GM23338 (cell line): Measurements from ENCODE around the gene C2orf92. TPM values are rescaled to one million over a fixed set of nuclear protein-coding genes. Genes with fewer than 3 reads are reported as not detected.
A peak's percentile ranks its signal among the peaks of the same experiment; 100 is the strongest.

Source experiments
- ATAC-seq: fragments of 200-7000 bp; cut with Tn5 transposase; 3 replicates; pipeline ENCODE4 v1.9.1; 2020
- DNase-seq: peaks from one replicate; pipeline ENCODE4 v3.0.0-alpha.2; 2015; ENCODE audit warnings: low spot score
- H2AFZ ChIP-seq: fragments of 200-600 bp; sonication (generic); 2 replicates; pipeline ENCODE4 v1.8.0; 2016; ENCODE audit warnings: antibody characterized with exemption, mild to moderate bottlenecking, moderate library complexity
- H3F3A ChIP-seq: fragments of 200-600 bp; sonication (generic); replicated peaks from 2 replicates; pipeline ENCODE4 v1.8.0; 2017; ENCODE audit warnings: antibody characterized with exemption, mixed run types, low read depth
- H3K27ac ChIP-seq: fragments of 200-600 bp; sonication (generic); 2 replicates; pipeline ENCODE4 v1.6.1; 2016; ENCODE audit warnings: low read depth
- H3K27me3 ChIP-seq: fragments of 200-600 bp; sonication (generic); 2 replicates; pipeline ENCODE4 v1.8.0; 2016; ENCODE audit warnings: mild to moderate bottlenecking, mixed run types, moderate library complexity; ENCODE audit not compliant: insufficient read depth
- H3K36me3 ChIP-seq: fragments of 200-600 bp; sonication (generic); 2 replicates; pipeline ENCODE4 v1.8.0; 2016; ENCODE audit warnings: mild to moderate bottlenecking; ENCODE audit not compliant: insufficient read depth
- H3K4me1 ChIP-seq: fragments of 200-600 bp; sonication (generic); 2 replicates; pipeline ENCODE4 v1.8.0; 2016; ENCODE audit warnings: mild to moderate bottlenecking, moderate library complexity; ENCODE audit not compliant: insufficient read depth
- H3K4me2 ChIP-seq: fragments of 200-600 bp; sonication (generic); 2 replicates; pipeline ENCODE4 v1.7.1; 2017; ENCODE audit warnings: mixed run types
- H3K4me3 ChIP-seq: fragments of 200-600 bp; sonication (generic); 2 replicates; pipeline ENCODE4 v1.6.1; 2016; ENCODE audit warnings: mixed run types
- H3K79me2 ChIP-seq: fragments of 200-600 bp; sonication (generic); replicated peaks from 2 replicates; pipeline ENCODE4 v1.8.0; 2017; ENCODE audit warnings: mild to moderate bottlenecking; ENCODE audit not compliant: insufficient read depth
- H3K9me2 ChIP-seq: fragments of 200-600 bp; sonication (generic); 2 replicates; pipeline ENCODE4 v1.8.0; 2017; ENCODE audit not compliant: insufficient read depth
- H4K20me1 ChIP-seq: fragments of 200-600 bp; sonication (generic); replicated peaks from 2 replicates; pipeline ENCODE4 v1.8.0; 2017; ENCODE audit warnings: mild to moderate bottlenecking; ENCODE audit not compliant: insufficient read depth
- H3K27ac Mint-ChIP-seq: 2 replicates; pipeline ENCODE4 v1.8.0; 2020; ENCODE audit warnings: inconsistent platforms, mild to moderate bottlenecking, moderate library complexity, mixed read lengths
- H3K27me3 Mint-ChIP-seq: 3 replicates; pipeline ENCODE4 v1.8.0; 2022; ENCODE audit warnings: low read depth, mild to moderate bottlenecking, moderate library complexity, mixed read lengths, inconsistent platforms; ENCODE audit not compliant: insufficient read depth, poor library complexity
- H3K36me3 Mint-ChIP-seq: 3 replicates; pipeline ENCODE4 v1.8.0; 2021; ENCODE audit warnings: low read depth, mild to moderate bottlenecking, inconsistent platforms, moderate library complexity, mixed read lengths
- H3K4me1 Mint-ChIP-seq: 3 replicates; pipeline ENCODE4 v1.8.0; 2020; ENCODE audit warnings: mild to moderate bottlenecking, inconsistent platforms, mixed read lengths
- H3K4me3 Mint-ChIP-seq: 3 replicates; pipeline ENCODE4 v1.8.0; 2021; ENCODE audit warnings: moderate library complexity, mild to moderate bottlenecking, inconsistent platforms, mixed read lengths
- H3K9me3 Mint-ChIP-seq: 3 replicates; pipeline ENCODE4 v1.8.0; 2020; ENCODE audit warnings: moderate library complexity, mild to moderate bottlenecking, inconsistent platforms, mixed read lengths
- CREB1 ChIP-seq: fragments of 250-450 bp; sonication (Bioruptor Pico); IDR thresholded peaks from 2 replicates; pipeline ENCODE4 v1.5.0; 2020; ENCODE audit warnings: low read depth, mild to moderate bottlenecking, moderate library complexity
- NANOG ChIP-seq: IDR thresholded peaks from 2 replicates; pipeline ENCODE4 v1.6.1; 2016; ENCODE audit warnings: antibody characterized with exemption, borderline replicate concordance
- POLR2AphosphoS5 ChIP-seq: IDR thresholded peaks from 2 replicates; pipeline ENCODE4 v1.6.1; 2016; ENCODE audit warnings: antibody characterized with exemption, low read depth
- polyA plus RNA-seq: library from polyadenylated mRNA; unstranded; fragments of >200 nt; fragmentation: Nextera tagmentation; extraction: Ambion mirVana; gene quantifications from 2 replicates; pipeline ENCODE4 v1.2.1, GENCODE V29; 2016
- small RNA-seq: library from RNA; depleted of rRNA; stranded (forward); fragments of <200 nt; gene quantifications from one replicate; pipeline ENCODE3, GENCODE V24; 2014; ENCODE audit warnings: low replicate concordance
- total RNA-seq: library from RNA; depleted of rRNA; stranded (reverse); fragments of >200 nt; shearing (Covaris generic); gene quantifications from 2 replicates; pipeline ENCODE4 v1.2.3, GENCODE V29; 2014; rRNA removed
- TF ChIP-seq, protein P1 (sequence below): IDR thresholded peaks from one replicate; pipeline ENCODE4 v1.6.1; 2018; ENCODE audit warnings: antibody characterized with exemption; ENCODE audit not compliant: unreplicated experiment

Gene C2orf92
- total and polyA plus RNA-seq, 2 experiments from 2014 or later: 1.7 to 2.6 TPM

DNA sequence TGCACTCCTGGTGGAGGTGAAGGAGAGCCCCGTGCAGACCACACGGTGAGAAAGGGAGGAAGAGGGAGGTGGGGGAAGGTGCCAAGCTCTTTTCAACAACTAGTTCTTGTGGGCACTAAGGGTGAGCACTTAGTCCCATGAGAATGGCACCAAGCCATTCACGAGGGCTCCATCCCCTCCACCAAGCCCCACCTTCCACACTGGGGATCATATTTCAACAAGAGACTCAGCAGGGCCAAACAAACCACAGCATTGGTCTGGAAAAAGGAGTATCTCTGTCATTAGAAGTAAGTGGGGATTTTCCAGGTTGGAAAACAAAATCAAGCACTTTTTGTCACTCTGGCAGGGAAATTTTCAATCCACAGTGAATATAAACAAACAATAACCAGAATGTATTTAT lies 82.2 kb downstream of the C2orf92 start:
- Mint-ChIP-seq H3K4me1 (peaks cover 28% of the 10 kb centered on the region), H3K27me3 (peaks cover 12% of the 10 kb centered on the region), H3K4me3 (no peak overlapping the region), H3K9me3 (no peaks in the 10 kb centered on the region), H3K36me3 (peaks cover 6% of the 10 kb centered on the region; the same call in 2 of the 3 replicates), H3K27ac (no peak overlapping the region)
- TF ChIP-seq NANOG (no peak), POLR2AphosphoS5 (no peak), CREB1 (CRISPR knock-in tag) (no peak)
- TF ChIP-seq, protein P1, sequence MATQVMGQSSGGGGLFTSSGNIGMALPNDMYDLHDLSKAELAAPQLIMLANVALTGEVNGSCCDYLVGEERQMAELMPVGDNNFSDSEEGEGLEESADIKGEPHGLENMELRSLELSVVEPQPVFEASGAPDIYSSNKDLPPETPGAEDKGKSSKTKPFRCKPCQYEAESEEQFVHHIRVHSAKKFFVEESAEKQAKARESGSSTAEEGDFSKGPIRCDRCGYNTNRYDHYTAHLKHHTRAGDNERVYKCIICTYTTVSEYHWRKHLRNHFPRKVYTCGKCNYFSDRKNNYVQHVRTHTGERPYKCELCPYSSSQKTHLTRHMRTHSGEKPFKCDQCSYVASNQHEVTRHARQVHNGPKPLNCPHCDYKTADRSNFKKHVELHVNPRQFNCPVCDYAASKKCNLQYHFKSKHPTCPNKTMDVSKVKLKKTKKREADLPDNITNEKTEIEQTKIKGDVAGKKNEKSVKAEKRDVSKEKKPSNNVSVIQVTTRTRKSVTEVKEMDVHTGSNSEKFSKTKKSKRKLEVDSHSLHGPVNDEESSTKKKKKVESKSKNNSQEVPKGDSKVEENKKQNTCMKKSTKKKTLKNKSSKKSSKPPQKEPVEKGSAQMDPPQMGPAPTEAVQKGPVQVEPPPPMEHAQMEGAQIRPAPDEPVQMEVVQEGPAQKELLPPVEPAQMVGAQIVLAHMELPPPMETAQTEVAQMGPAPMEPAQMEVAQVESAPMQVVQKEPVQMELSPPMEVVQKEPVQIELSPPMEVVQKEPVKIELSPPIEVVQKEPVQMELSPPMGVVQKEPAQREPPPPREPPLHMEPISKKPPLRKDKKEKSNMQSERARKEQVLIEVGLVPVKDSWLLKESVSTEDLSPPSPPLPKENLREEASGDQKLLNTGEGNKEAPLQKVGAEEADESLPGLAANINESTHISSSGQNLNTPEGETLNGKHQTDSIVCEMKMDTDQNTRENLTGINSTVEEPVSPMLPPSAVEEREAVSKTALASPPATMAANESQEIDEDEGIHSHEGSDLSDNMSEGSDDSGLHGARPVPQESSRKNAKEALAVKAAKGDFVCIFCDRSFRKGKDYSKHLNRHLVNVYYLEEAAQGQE: no peak
- ATAC-seq (peak; percentile 57), DNase-seq (peak; percentile 56)
- Histone ChIP-seq H4K20me1 (no peaks in the 10 kb centered on the region), H3F3A (no peaks in the 10 kb centered on the region), H3K27me3 (no peaks in the 10 kb centered on the region), H3K9me2 (no peaks in the 10 kb centered on the region), H3K4me3 (no peak overlapping the region), H3K27ac (no peak overlapping the region), H3K79me2 (no peaks in the 10 kb centered on the region), H3K36me3 (no peaks in the 10 kb centered on the region), H2AFZ (no peak overlapping the region), H3K4me2 (0 out of 2 replicates have a peak overlapping the region, but pooled peaks have one; percentile 10), H3K4me1 (peaks cover 13% of the 10 kb centered on the region; the same call in 1 of the 2 replicates)

Small RNA genes lying within 50 kb of the gene (small RNA-seq; reads per million reads assigned to genes)
- gene RNU4-8P: 0.37 reads per million, percentile 22 among the genes with 10 or more reads in this experiment

Other genes with a start within 250 kb of the C2orf92 start
- 13.9 and 15.7 TPM in 2 replicates for gene ANKRD36B, start 79.8 kb upstream of the C2orf92 start, total RNA-seq
- 9.4 and 14.5 TPM in 2 replicates for gene ANKRD36B, start 79.8 kb upstream of the C2orf92 start, polyA plus RNA-seq
- gene COX5B, start 23.7 kb upstream of the C2orf92 start, total RNA-seq: 260 and 305 TPM in 2 replicates
- 666 and 733 TPM in 2 replicates for gene COX5B, start 23.7 kb upstream of the C2orf92 start, polyA plus RNA-seq
- 41.5 and 42.5 TPM in 2 replicates for gene ACTR1B, start 5.7 kb upstream of the C2orf92 start, total RNA-seq
- gene ACTR1B, start 5.7 kb upstream of the C2orf92 start, polyA plus RNA-seq: 27.2 and 27.4 TPM in 2 replicates
- gene ZAP70, start 43.9 kb downstream of the C2orf92 start, total RNA-seq: 0.12 and 0.42 TPM in 2 replicates
- gene ZAP70, start 43.9 kb downstream of the C2orf92 start, polyA plus RNA-seq: not detected in 2 replicates